GM12873 (cell line): ENCODE data around the gene CFDP1.

ENCODE experiments used
- CTCF ChIP-seq: IDR thresholded peaks from 2 replicates; pipeline ENCODE4 v1.5.1; 2012; ENCODE audit warnings: low read depth, mild to moderate bottlenecking, moderate library complexity, low read length, control low read depth; ENCODE audit not compliant: insufficient read depth; ENCODE audit errors: missing control alignments

The CFDP1 gene

GRCh38 chr16:75461575-75461974 lies 28.3 kb upstream of the CFDP1 start:
- no peak for TF ChIP-seq CTCF

DNA sequence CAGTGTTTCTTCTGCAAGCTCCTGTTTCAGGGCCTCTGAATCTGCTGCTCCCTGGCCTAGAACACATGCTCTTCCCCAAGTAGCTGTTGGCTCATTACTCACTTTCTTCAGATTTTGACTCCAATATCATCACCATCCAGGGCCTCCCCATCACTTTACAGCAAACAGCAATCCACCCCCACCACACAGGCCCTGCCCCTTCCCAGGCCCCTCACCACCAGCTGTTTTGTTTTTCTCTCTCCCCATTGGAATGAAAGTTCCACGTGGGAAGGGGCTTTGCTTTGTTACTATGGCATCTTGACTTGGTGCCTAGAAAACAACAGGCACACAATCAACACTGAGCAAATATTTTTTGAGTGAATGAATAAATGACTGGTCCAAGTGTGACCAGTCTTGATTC lies 27.1 kb upstream of the CFDP1 start:
- no peak for TF ChIP-seq CTCF

- no peak for TF ChIP-seq CTCF
These were observed 26.4 kb upstream of the CFDP1 start for GRCh38 chr16:75459691-75460090.

GRCh38 chr16:75458439-75458838 lies 25.1 kb upstream of the CFDP1 start:
- TF ChIP-seq CTCF = no peak

- TF ChIP-seq CTCF = no peak
These were observed 24.7 kb upstream of the CFDP1 start for GRCh38 chr16:75458029-75458428.

GRCh38 chr16:75457485-75458021 lies 24.2 kb upstream of the CFDP1 start:
- TF ChIP-seq CTCF = no peak

DNA sequence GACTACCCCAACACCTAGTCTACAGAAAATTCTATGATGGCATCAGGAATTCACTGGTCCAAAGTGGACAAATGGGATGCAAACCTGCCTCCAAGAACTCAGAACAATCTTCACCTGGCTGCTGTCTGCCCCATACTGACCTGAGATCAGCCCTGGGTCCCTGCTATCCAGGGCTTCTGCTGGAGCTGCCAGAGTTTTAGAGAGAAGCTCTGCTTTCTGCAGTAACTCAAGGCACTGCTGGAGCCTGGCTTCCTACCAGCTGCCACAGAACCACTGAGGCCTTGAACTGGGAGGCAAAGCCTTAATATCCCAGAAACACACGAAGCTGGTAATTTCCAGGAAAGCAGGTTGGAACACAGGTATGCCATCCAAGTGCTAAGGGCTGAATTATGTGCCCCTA lies 23.7 kb upstream of the CFDP1 start:
- no peak for TF ChIP-seq CTCF
